Neuronal stem cell (in vitro differentiated cells): ENCODE data around the gene MBP.
A peak's percentile ranks its signal among the peaks of the same experiment; 100 is the strongest.

Source experiments
- DNase-seq: peaks from one replicate; pipeline ENCODE4 v3.0.0-alpha.2; 2013; ENCODE audit warnings: low spot score
- H2AFZ ChIP-seq: one replicate; pipeline ENCODE4 v1.6.1; 2013; ENCODE audit warnings: mild to moderate bottlenecking, low read length, inconsistent platforms
- H2AK5ac ChIP-seq: 2 replicates; pipeline ENCODE4 v1.6.1; 2013; ENCODE audit warnings: low read depth, mild to moderate bottlenecking, inconsistent platforms, low read length, moderate library complexity, mixed read lengths
- H2BK120ac ChIP-seq: 2 replicates; pipeline ENCODE4 v1.6.1; 2013; ENCODE audit warnings: low read depth, mild to moderate bottlenecking, inconsistent platforms, low read length, moderate library complexity, mixed read lengths
- H2BK12ac ChIP-seq: one replicate; pipeline ENCODE4 v1.6.1; 2013; ENCODE audit warnings: low read length, inconsistent platforms
- H2BK15ac ChIP-seq: 2 replicates; pipeline ENCODE4 v1.6.1; 2013; ENCODE audit warnings: mild to moderate bottlenecking, low read length, inconsistent platforms, mixed read lengths
- H2BK5ac ChIP-seq: one replicate; pipeline ENCODE4 v1.6.1; 2013; ENCODE audit warnings: inconsistent platforms, mild to moderate bottlenecking, low read length, moderate library complexity
- H3K14ac ChIP-seq: one replicate; pipeline ENCODE4 v1.6.1; 2013; ENCODE audit warnings: low read length, inconsistent platforms
- H3K18ac ChIP-seq: 2 replicates; pipeline ENCODE4 v1.6.1; 2013; ENCODE audit warnings: low read length, inconsistent platforms
- H3K23ac ChIP-seq: 2 replicates; pipeline ENCODE4 v1.6.1; 2013; ENCODE audit warnings: low read depth, mild to moderate bottlenecking, mixed read lengths, low read length, inconsistent platforms; ENCODE audit not compliant: poor library complexity
- H3K27ac ChIP-seq: replicated peaks from 3 replicates; pipeline ENCODE4 v1.5.1; 2013; ENCODE audit warnings: low read length, inconsistent platforms
- H3K27me3 ChIP-seq, 3 experiments: 2 replicates each; pipeline ENCODE4 v1.6.1; 2013; ENCODE audit warnings: low read length in 3 of 3, mild to moderate bottlenecking in 2 of 3, inconsistent platforms in 1 of 3, low read depth in 1 of 3, mixed read lengths in 1 of 3, moderate library complexity in 1 of 3; ENCODE audit not compliant: control insufficient read depth in 3 of 3, insufficient read depth in 3 of 3
- H3K36me3 ChIP-seq, 2 donors: replicated peaks in 1 of 2; 2 replicates each; pipeline ENCODE4 v1.6.1; 2013; ENCODE audit warnings: low read length in 2 of 2; ENCODE audit not compliant: control insufficient read depth in 2 of 2, insufficient read depth in 2 of 2
- H3K4ac ChIP-seq: 2 replicates; pipeline ENCODE4 v1.6.1; 2013; ENCODE audit warnings: inconsistent platforms, mild to moderate bottlenecking, low read length, moderate library complexity
- H3K4me1 ChIP-seq, 2 donors: 1 replicate in 1 of 2; 2 replicates in 1 of 2; pipeline ENCODE4 v1.6.1; 2013; ENCODE audit warnings: low read length in 2 of 2, low read depth in 1 of 2; ENCODE audit not compliant: control insufficient read depth in 2 of 2, insufficient read depth in 1 of 2
- H3K4me2 ChIP-seq: one replicate; pipeline ENCODE4 v1.6.1; 2013; ENCODE audit warnings: mild to moderate bottlenecking, low read length, inconsistent platforms; ENCODE audit not compliant: insufficient read depth, poor library complexity, severe bottlenecking
- H3K4me3 ChIP-seq, 2 donors: 2 replicates each; pipeline ENCODE4 v1.5.1; 2013; ENCODE audit warnings: low read length in 2 of 2, mild to moderate bottlenecking in 2 of 2, inconsistent platforms in 1 of 2, moderate library complexity in 1 of 2
- H3K79me1 ChIP-seq: one replicate; pipeline ENCODE4 v1.6.1; 2013; ENCODE audit warnings: low read depth, mild to moderate bottlenecking, inconsistent platforms, low read length, moderate library complexity
- H3K9ac ChIP-seq: one replicate; pipeline ENCODE4 v1.6.1; 2013; ENCODE audit warnings: mild to moderate bottlenecking, low read depth, low read length, inconsistent platforms; ENCODE audit not compliant: poor library complexity
- H3K9me3 ChIP-seq, 2 donors: replicated peaks in 1 of 2; 2 replicates each; pipeline versions ENCODE3 to v1.6.1; 2013; ENCODE audit warnings: low read length in 2 of 2, mild to moderate bottlenecking in 2 of 2, inconsistent platforms in 1 of 2, low read depth in 1 of 2, mixed read lengths in 1 of 2, moderate library complexity in 1 of 2; ENCODE audit not compliant: control insufficient read depth in 2 of 2, insufficient read depth in 1 of 2
- H4K8ac ChIP-seq: one replicate; pipeline ENCODE4 v1.6.1; 2013; ENCODE audit warnings: low read depth, mild to moderate bottlenecking, inconsistent platforms, low read length, moderate library complexity
- H4K91ac ChIP-seq: one replicate; pipeline ENCODE4 v1.6.1; 2013; ENCODE audit warnings: low read length, low read depth, mild to moderate bottlenecking, inconsistent platforms; ENCODE audit not compliant: poor library complexity
- WGBS, 2 donors: extraction: QIAGEN DNeasy Blood & Tissue Kit; methylation state at CpG; one replicate each; pipeline ENCODE4 v1.1.7; 2013; ENCODE audit warnings: missing lambda C conversion rate in 2 of 2, mixed read lengths in 1 of 2; ENCODE audit not compliant: insufficient read length in 2 of 2, insufficient replicate concordance in 1 of 2; ENCODE audit errors: extremely low coverage in 2 of 2; 5-methylcytosine and 5-hydroxymethylcytosine counted together

The MBP gene

GRCh38 chr18:77046409-77046808 is 86.2 kb downstream of the MBP start:
- no peak overlapping the region for H2BK5ac ChIP-seq
- peak overlapping the region; percentile 6 for H3K9ac ChIP-seq
- H3K36me3 ChIP-seq = no peaks in the 10 kb centered on the region
- H3K27ac ChIP-seq = no peak overlapping the region
- H3K4me2 ChIP-seq = no peak overlapping the region
- no peak overlapping the region for H3K14ac ChIP-seq
- H2BK120ac ChIP-seq = no peak overlapping the region
- peaks cover 0 to 6% (median 0%) of the 10 kb centered on the region in 3 experiments for H3K27me3 ChIP-seq
- no CpG with 5 or more reads among the region's 9 CpGs for WGBS, 2 donors
- no peak for DNase-seq
- H2AFZ ChIP-seq = no peak overlapping the region
- no peak overlapping the region for H2BK12ac ChIP-seq
- H3K4me1 ChIP-seq = peaks cover 6 to 9% of the 10 kb centered on the region in 2 donors
- no peak overlapping the region for H2BK15ac ChIP-seq
- H3K9me3 ChIP-seq = no peaks in the 10 kb centered on the region
- no peak overlapping the region for H2AK5ac ChIP-seq
- H3K4me3 ChIP-seq = no peak overlapping the region
- H3K4ac ChIP-seq = no peak overlapping the region
- H3K79me1 ChIP-seq = no peaks in the 10 kb centered on the region
- no peak overlapping the region for H4K91ac ChIP-seq
- no peak overlapping the region for H4K8ac ChIP-seq
- no peak overlapping the region for H3K18ac ChIP-seq
- H3K23ac ChIP-seq = peak overlapping the region; percentile 13

DNA sequence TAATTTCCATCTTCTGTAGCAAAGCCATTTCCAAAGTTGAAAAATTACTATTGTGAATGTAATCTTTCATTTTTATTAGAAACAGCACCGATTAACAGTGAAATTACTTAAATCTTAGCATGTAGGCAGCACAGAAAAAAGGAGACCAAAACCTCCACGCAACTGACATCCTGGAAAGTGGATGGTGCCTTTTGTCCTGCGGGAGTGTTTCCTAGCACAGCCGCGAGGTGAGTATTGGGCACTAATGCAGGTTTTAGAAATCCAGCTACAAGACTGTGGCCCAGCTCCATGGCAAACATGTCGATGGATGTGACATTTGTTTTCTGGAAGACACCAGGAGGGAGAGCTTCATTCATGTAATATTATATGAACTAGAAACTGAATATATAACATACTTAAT is 86.9 kb downstream of the MBP start:
- H3K14ac ChIP-seq = no peak overlapping the region
- no peak overlapping the region for H2AFZ ChIP-seq
- H4K91ac ChIP-seq = no peak overlapping the region
- H2AK5ac ChIP-seq = no peak overlapping the region
- H3K4me1 ChIP-seq = peaks cover 6 to 9% of the 10 kb centered on the region in 2 donors
- DNase-seq = no peak
- no peak overlapping the region for H3K4me2 ChIP-seq
- H3K27ac ChIP-seq = no peak overlapping the region
- H2BK12ac ChIP-seq = no peak overlapping the region
- H2BK5ac ChIP-seq = no peak overlapping the region
- peaks cover 0 to 6% (median 0%) of the 10 kb centered on the region in 3 experiments for H3K27me3 ChIP-seq
- H3K9ac ChIP-seq = no peak overlapping the region
- no peak overlapping the region for H3K18ac ChIP-seq
- H4K8ac ChIP-seq = no peak overlapping the region
- H3K36me3 ChIP-seq = no peaks in the 10 kb centered on the region
- H2BK120ac ChIP-seq = no peak overlapping the region
- H3K9me3 ChIP-seq = no peaks in the 10 kb centered on the region
- no peak overlapping the region for H3K4me3 ChIP-seq
- H3K79me1 ChIP-seq = no peaks in the 10 kb centered on the region
- H3K4ac ChIP-seq = no peak overlapping the region
- H3K23ac ChIP-seq = no peak overlapping the region
- no peak overlapping the region for H2BK15ac ChIP-seq
- no CpG with 5 or more reads among the region's 6 CpGs for WGBS, 2 donors

- H3K14ac ChIP-seq = no peak overlapping the region
- no peak overlapping the region for H4K91ac ChIP-seq
- peaks cover 6 to 9% of the 10 kb centered on the region in 2 donors for H3K4me1 ChIP-seq
- no peaks in the 10 kb centered on the region for H3K36me3 ChIP-seq
- H2BK15ac ChIP-seq = no peak overlapping the region
- peaks cover 0 to 6% (median 0%) of the 10 kb centered on the region in 3 experiments for H3K27me3 ChIP-seq
- no peak overlapping the region for H2AFZ ChIP-seq
- H2BK120ac ChIP-seq = no peak overlapping the region
- H2BK12ac ChIP-seq = no peak overlapping the region
- no peak overlapping the region for H3K4ac ChIP-seq
- DNase-seq = no peak
- no CpG with 5 or more reads among the region's 14 CpGs for WGBS, 2 donors
- no peak overlapping the region for H4K8ac ChIP-seq
- H3K4me3 ChIP-seq = no peak overlapping the region
- H3K18ac ChIP-seq = no peak overlapping the region
- H3K4me2 ChIP-seq = no peak overlapping the region
- H3K27ac ChIP-seq = no peak overlapping the region
- no peaks in the 10 kb centered on the region for H3K9me3 ChIP-seq
- H2AK5ac ChIP-seq = no peak overlapping the region
- H2BK5ac ChIP-seq = no peak overlapping the region
- no peak overlapping the region for H3K9ac ChIP-seq
- H3K23ac ChIP-seq = no peak overlapping the region
- no peaks in the 10 kb centered on the region for H3K79me1 ChIP-seq
Observed at GRCh38 chr18:77044866-77045664, 87.5 kb downstream of the MBP start.

DNA sequence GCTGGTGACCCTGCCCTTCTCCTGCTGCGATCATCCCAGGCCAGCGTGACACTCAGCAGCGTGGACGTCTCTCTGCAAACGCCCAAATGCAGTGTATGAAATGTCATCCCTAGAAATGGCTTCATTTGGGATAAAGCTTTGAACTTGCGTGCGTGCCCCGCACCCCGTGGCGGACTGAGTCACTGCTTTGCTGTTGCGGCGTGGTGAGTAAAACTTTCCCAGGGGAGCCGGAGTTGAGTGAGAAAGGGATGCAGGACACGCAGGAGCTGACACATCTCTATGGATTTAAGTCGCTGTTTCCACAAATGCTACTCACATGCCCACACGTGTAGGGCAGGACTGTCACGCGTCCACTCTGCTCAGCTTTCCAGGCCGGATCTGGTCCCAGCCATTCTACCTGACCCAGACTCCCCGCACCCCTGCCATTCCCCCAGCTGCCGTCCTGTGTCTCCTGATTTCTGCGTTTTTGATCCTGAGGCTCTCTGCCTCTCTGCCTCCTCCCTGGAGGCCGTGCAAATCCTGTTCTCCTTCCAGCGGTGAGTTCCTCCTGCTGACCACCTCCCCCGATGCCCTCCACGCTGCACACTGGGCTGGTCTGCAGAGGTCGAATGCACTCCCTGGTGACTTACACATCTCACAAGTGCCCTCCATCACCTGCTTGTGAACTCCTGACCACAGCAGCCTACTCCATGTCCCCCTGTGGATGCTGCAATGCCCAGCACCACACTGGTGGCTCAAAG is 88.9 kb downstream of the MBP start:
- H2AFZ ChIP-seq = peak overlapping the region; percentile 40
- WGBS, 2 donors = no CpG with 5 or more reads among the region's 27 CpGs
- H3K27ac ChIP-seq = no peak overlapping the region
- H3K4me2 ChIP-seq = no peak overlapping the region
- H3K36me3 ChIP-seq = no peaks in the 10 kb centered on the region
- H4K8ac ChIP-seq = no peak overlapping the region
- H2BK15ac ChIP-seq = peak overlapping the region; percentile 56
- peak overlapping the region; percentile 55 for H3K9ac ChIP-seq
- peak overlapping the region; percentile 53 for H2AK5ac ChIP-seq
- peak overlapping the region; percentile 14 for H2BK120ac ChIP-seq
- peak overlapping the region; percentile 39 for H2BK5ac ChIP-seq
- H3K4me1 ChIP-seq = peaks cover 6 to 9% of the 10 kb centered on the region in 2 donors
- peak overlapping the region; percentile 30 for H2BK12ac ChIP-seq
- peak overlapping the region; percentile 88 for H3K23ac ChIP-seq
- H4K91ac ChIP-seq = no peak overlapping the region
- no peaks in the 10 kb centered on the region for H3K9me3 ChIP-seq
- H3K14ac ChIP-seq = no peak overlapping the region
- peaks cover 0 to 6% (median 0%) of the 10 kb centered on the region in 3 experiments for H3K27me3 ChIP-seq
- H3K4me3 ChIP-seq = no peak overlapping the region
- DNase-seq = no peak
- H3K18ac ChIP-seq = peak overlapping the region; percentile 74
- H3K79me1 ChIP-seq = no peaks in the 10 kb centered on the region
- peak overlapping the region; percentile 84 for H3K4ac ChIP-seq
